Esophagus muscularis mucosa (tissue), 4 donors: Measurements from ENCODE around the gene C1QL3. TPM values are rescaled to one million over a fixed set of nuclear protein-coding genes. Genes with fewer than 3 reads are reported as not detected.

Source experiments
- DNase-seq: peaks from one replicate; pipeline ENCODE4 v3.0.0-alpha.2; 2017; ENCODE audit errors: extremely low spot score
- H3K27ac ChIP-seq, 4 donors: fragments of 200-600 bp; sonication (generic); replicated peaks in 1 of 4; 1 replicate in 3 of 4; 2 replicates in 1 of 4; pipeline ENCODE4 v1.5.1; 2016 to 2019; ENCODE audit warnings: mild to moderate bottlenecking in 1 of 4
- H3K27me3 ChIP-seq, 4 donors: fragments of 200-600 bp; sonication (generic); one replicate each; pipeline versions ENCODE4 v1.5.1 to v1.6.0; 2016 to 2019
- H3K36me3 ChIP-seq, 4 donors: fragments of 200-600 bp; sonication (generic); one replicate each; pipeline ENCODE4 v1.5.1; 2016 to 2019
- H3K4me1 ChIP-seq, 4 donors: fragments of 200-600 bp; sonication (generic); one replicate each; pipeline ENCODE4 v1.5.1; 2016 to 2019
- H3K4me3 ChIP-seq, 4 donors: fragments of 200-600 bp; sonication (generic); 1 replicate in 2 of 4; 2 replicates in 2 of 4; pipeline ENCODE4 v1.5.1; 2016 to 2019; ENCODE audit warnings: mild to moderate bottlenecking in 4 of 4, moderate library complexity in 1 of 4
- H3K9me3 ChIP-seq, 4 donors: fragments of 200-600 bp; sonication (generic); 1 replicate in 3 of 4; 2 replicates in 1 of 4; pipeline ENCODE4 v1.5.1; 2016 to 2019
- EP300 ChIP-seq: sonication (generic); formaldehyde crosslinking; IDR thresholded peaks from one replicate; pipeline ENCODE4 v1.6.1; 2017; ENCODE audit warnings: antibody characterized with exemption
- POLR2A ChIP-seq: fragments of 450-650 bp; IDR thresholded peaks from one replicate; pipeline ENCODE4 v1.6.1; 2017; ENCODE audit warnings: antibody characterized with exemption, moderate library complexity, mild to moderate bottlenecking, low read depth
- POLR2AphosphoS5 ChIP-seq, 2 donors: sonication (generic); formaldehyde crosslinking; IDR thresholded peaks; one replicate each; pipeline ENCODE4 v1.6.1; 2017; ENCODE audit warnings: antibody characterized with exemption in 2 of 2
- WGBS: methylation state at CpG from one replicate; pipeline ENCODE4 v1.1.5; 2018; 5-methylcytosine and 5-hydroxymethylcytosine counted together
- intact Hi-C: fragments of 100-400 bp; cut with DNase I; formaldehyde crosslinking; loops from one replicate; pipeline ENCODE4 v1.15.1; 2023
- total RNA-seq, 4 donors: library from RNA; depleted of rRNA; stranded (reverse); fragments of >200 nt; gene quantifications; one replicate each; pipeline versions ENCODE4 v1.1.0 to v1.2.1, GENCODE V29; 2016
- TF ChIP-seq, protein P1 (sequence below), 3 experiments: fragments of 200-600 bp in 2 of 3; fragments of 450-650 bp in 1 of 3; sonication (generic) in 2 of 3; IDR thresholded peaks; one replicate each; pipeline ENCODE4 v1.5.1; 2017 to 2019; ENCODE audit warnings: antibody characterized with exemption in 3 of 3, mild to moderate bottlenecking in 2 of 3, moderate library complexity in 1 of 3

The C1QL3 gene
- total RNA-seq, 4 donors from 2014 or later, result not detected

DNA sequence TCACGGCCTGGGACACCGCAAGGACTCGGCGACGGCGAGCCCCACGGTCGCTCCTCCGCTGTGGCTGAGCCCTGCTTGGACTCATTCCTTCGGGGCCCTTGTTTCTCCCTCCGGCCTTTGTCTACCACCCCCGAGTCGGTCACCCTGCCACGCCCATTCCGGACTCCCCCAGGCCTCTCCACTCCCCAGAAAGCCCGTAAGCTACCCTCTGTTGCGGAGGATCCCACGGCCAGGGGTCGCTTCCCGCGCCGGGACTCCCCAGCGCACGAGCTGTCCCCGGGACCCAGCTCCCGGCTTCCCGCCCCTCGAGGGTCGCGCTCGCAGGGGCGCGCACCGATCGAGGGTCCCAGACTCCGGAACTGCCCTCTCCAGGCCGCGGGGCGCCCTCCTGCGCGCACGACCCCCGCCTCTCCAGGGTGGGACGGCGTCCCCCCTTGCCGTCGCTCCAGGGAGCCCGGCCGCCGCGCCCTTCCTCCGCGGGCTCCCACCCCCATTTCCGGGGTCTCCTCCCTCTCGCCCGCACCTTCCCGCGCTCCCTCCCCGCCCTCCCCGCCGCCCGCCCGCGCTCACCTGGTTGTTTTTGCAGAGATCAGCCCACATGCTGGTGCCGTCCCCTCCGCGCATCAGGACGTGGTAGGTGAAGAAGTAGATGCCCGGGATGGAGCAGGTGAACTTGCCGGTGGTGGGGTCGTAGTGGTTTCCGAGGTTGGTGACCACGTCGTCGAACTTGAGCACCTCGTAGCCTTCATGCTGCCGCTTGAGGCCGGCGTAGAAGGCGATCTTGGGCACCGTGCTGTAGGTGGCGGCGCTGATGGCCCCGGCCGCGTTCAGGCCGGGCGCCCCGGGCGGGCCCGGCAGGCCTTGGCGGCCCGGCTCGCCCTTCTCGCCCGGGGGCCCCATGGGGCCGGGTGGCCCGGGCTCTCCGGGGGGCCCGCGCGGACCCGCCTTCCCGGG is 1.5 kb downstream of the C1QL3 start:
- peaks cover 17 to 32% (median 28%) of the 10 kb centered on the region in 4 donors for H3K4me1 ChIP-seq
- TF ChIP-seq POLR2A (no peak), POLR2AphosphoS5 (IDR thresholded peaks at IDR 0.05) (no peak), EP300 (no peak)
- TF ChIP-seq, protein P1, sequence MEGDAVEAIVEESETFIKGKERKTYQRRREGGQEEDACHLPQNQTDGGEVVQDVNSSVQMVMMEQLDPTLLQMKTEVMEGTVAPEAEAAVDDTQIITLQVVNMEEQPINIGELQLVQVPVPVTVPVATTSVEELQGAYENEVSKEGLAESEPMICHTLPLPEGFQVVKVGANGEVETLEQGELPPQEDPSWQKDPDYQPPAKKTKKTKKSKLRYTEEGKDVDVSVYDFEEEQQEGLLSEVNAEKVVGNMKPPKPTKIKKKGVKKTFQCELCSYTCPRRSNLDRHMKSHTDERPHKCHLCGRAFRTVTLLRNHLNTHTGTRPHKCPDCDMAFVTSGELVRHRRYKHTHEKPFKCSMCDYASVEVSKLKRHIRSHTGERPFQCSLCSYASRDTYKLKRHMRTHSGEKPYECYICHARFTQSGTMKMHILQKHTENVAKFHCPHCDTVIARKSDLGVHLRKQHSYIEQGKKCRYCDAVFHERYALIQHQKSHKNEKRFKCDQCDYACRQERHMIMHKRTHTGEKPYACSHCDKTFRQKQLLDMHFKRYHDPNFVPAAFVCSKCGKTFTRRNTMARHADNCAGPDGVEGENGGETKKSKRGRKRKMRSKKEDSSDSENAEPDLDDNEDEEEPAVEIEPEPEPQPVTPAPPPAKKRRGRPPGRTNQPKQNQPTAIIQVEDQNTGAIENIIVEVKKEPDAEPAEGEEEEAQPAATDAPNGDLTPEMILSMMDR (IDR thresholded peaks at IDR 0.05), result no peak
- peaks cover 0 to 53% (median 22%) of the 10 kb centered on the region in 4 donors for H3K27me3 ChIP-seq
- peak overlapping the region; percentile 53 to 63 (median 57) for H3K4me3 ChIP-seq
- no peak overlapping the region for H3K27ac ChIP-seq
- WGBS, result 7% methylated on average over 36 of the region's 104 CpGs
- H3K36me3 ChIP-seq, result no peaks in the 10 kb centered on the region
- H3K9me3 ChIP-seq, result no peaks in the 10 kb centered on the region
- DNase-seq, result no peak
- intact Hi-C loops, result no loop called here

- H3K27me3 ChIP-seq, result peaks cover 0 to 53% (median 22%) of the 10 kb centered on the region in 4 donors
- intact Hi-C loops, result no loop called here
- H3K36me3 ChIP-seq, result no peaks in the 10 kb centered on the region
- no peak for TF ChIP-seq EP300
- TF ChIP-seq POLR2AphosphoS5 (IDR thresholded peaks at IDR 0.05), result no peak
- TF ChIP-seq POLR2A, result no peak
- TF ChIP-seq, protein P1 (IDR thresholded peaks at IDR 0.05), result no peak
- 31% methylated on average over 31 of the region's 31 CpGs for WGBS
- no peak for DNase-seq
- no peaks in the 10 kb centered on the region for H3K9me3 ChIP-seq
- H3K4me3 ChIP-seq, result peak overlapping the region; percentile 53 to 63 (median 57)
- no peak overlapping the region for H3K27ac ChIP-seq
- peaks cover 17 to 32% (median 28%) of the 10 kb centered on the region in 4 donors for H3K4me1 ChIP-seq
Observed at GRCh38 chr10:16519250-16519907, 2.3 kb downstream of the C1QL3 start.

DNA sequence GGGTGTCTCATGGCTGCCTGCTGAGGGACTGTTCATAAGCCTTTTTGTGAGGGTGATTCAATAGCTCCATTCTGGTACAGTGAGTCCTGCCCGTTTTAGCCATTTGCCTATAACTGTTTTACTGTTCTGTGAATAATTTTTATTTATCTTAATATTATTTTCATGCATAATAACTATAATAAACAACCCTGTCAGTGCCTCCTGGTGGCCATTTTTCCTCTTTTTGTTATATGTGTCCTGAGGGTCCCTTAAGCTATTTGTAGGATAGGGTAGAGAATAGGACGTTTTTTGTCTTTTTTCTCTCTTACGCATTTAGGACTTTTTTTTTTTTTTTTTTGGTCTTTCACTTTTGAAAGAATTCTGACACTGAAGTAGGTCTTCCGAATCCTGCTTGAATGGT is 2.9 kb downstream of the C1QL3 start:
- Histone ChIP-seq H3K4me1 (peaks cover 17 to 32% (median 28%) of the 10 kb centered on the region in 4 donors), H3K4me3 (no peak overlapping the region), H3K9me3 (no peaks in the 10 kb centered on the region), H3K36me3 (peaks cover 0 to 5% (median 0%) of the 10 kb centered on the region in 4 donors), H3K27me3 (peaks cover 0 to 48% (median 22%) of the 10 kb centered on the region in 4 donors), H3K27ac (no peak overlapping the region)
- 67% methylated on average over 3 of the region's 4 CpGs for WGBS
- intact Hi-C loops, result no loop called here
- TF ChIP-seq EP300, result no peak
- TF ChIP-seq, protein P1 (IDR thresholded peaks at IDR 0.05), result no peak
- TF ChIP-seq POLR2A, result no peak
- no peak for TF ChIP-seq POLR2AphosphoS5 (IDR thresholded peaks at IDR 0.05)
- no peak for DNase-seq

- H3K36me3 ChIP-seq, result peaks cover 0 to 16% (median 5%) of the 10 kb centered on the region in 4 donors
- no peak for DNase-seq
- no peaks in the 10 kb centered on the region for H3K27me3 ChIP-seq
- no peak overlapping the region for H3K4me3 ChIP-seq
- H3K9me3 ChIP-seq, result no peaks in the 10 kb centered on the region
- intact Hi-C loops, result no loop called here
- no peak overlapping the region for H3K27ac ChIP-seq
- TF ChIP-seq, protein P1 (IDR thresholded peaks at IDR 0.05), result no peak
- TF ChIP-seq EP300 (no peak), POLR2A (no peak), POLR2AphosphoS5 (IDR thresholded peaks at IDR 0.05) (no peak)
- WGBS, result 90% methylated on average over 9 of the region's 9 CpGs
- no peaks in the 10 kb centered on the region for H3K4me1 ChIP-seq
Observed at GRCh38 chr10:16510843-16511242, 10.8 kb downstream of the C1QL3 start.
